ENCODE measurements around the gene TLR6.

The TLR6 gene

GRCh38 chr4:38884254-38884653 lies 27.6 kb upstream of the TLR6 start:
- Histone ChIP-seq H3K14ac (ENCODE audit: low read length in 2 of 2) (no peak overlapping the region), H3K18ac (ENCODE audit: low read depth in 1 of 2, low read length in 2 of 2) (no peak overlapping the region), H3K4ac (ENCODE audit: low read depth in 1 of 2, low read length in 2 of 2) (no peak overlapping the region), H2BK12ac (ENCODE audit: low read length in 2 of 2) (no peak overlapping the region), H3K4me1 (ENCODE audit: control insufficient read depth, insufficient read depth, low read depth, low read length) (no peaks in the 10 kb centered on the region), H2AFZ (ENCODE audit: low read depth, low read length) (no peak overlapping the region), H2BK15ac (ENCODE audit: low read depth, poor library complexity, severe bottlenecking) (no peak overlapping the region), H3K4me2 (ENCODE audit: low read length, poor library complexity, severe bottlenecking) (no peak overlapping the region), H3K27ac (ENCODE audit: low read length, poor library complexity, severe bottlenecking) (no peak overlapping the region), H3K4me3 (ENCODE audit: insufficient read depth in 1 of 2, low read depth in 1 of 2, low read length in 2 of 2) (no peak overlapping the region), H4K91ac (ENCODE audit: low read length) (no peak overlapping the region), H3K27me3 (ENCODE audit: control insufficient read depth in 1 of 2, insufficient read depth in 1 of 2, low read length in 2 of 2) (no peaks in the 10 kb centered on the region), H3K23ac (ENCODE audit: low read length in 2 of 2) (no peak overlapping the region), H3K36me3 (ENCODE audit: control insufficient read depth in 1 of 2, insufficient read depth in 2 of 2, low read depth in 1 of 2, low read length in 2 of 2) (peaks cover 20 to 76% of the 10 kb centered on the region in 2 experiments), H3K9ac (ENCODE audit: low read length) (no peak overlapping the region), H4K8ac (ENCODE audit: low read length) (no peak overlapping the region), H3K9me3 (ENCODE audit: control insufficient read depth, low read length) (no peaks in the 10 kb centered on the region), H2BK5ac (ENCODE audit: low read depth, low read length, poor library complexity, severe bottlenecking) (no peak overlapping the region), H2BK120ac (ENCODE audit: low read depth, low read length) (no peak overlapping the region), H3K79me1 (replicated peaks; ENCODE audit: low read length, poor library complexity, severe bottlenecking) (peaks cover 30% of the 10 kb centered on the region), H2AK5ac (ENCODE audit: low read length, severe bottlenecking) (no peak overlapping the region)
- WGBS = 100% methylated on average over 3 of the region's 4 CpGs
- no peak for DNase-seq

GRCh38 chr4:38876636-38877035 lies 20.0 kb upstream of the TLR6 start:
- H3K14ac ChIP-seq (ENCODE audit: low read length in 2 of 2) = no peak overlapping the region
- H4K8ac ChIP-seq (ENCODE audit: low read length) = no peak overlapping the region
- no peak overlapping the region for H3K4me2 ChIP-seq (ENCODE audit: low read length, poor library complexity, severe bottlenecking)
- peaks cover 24% of the 10 kb centered on the region for H3K79me1 ChIP-seq (replicated peaks; ENCODE audit: low read length, poor library complexity, severe bottlenecking)
- H3K9ac ChIP-seq (ENCODE audit: low read length) = no peak overlapping the region
- H2AK5ac ChIP-seq (ENCODE audit: low read length, severe bottlenecking) = no peak overlapping the region
- no peak overlapping the region for H4K91ac ChIP-seq (ENCODE audit: low read length)
- H3K27ac ChIP-seq (ENCODE audit: low read length, poor library complexity, severe bottlenecking) = no peak overlapping the region
- H3K36me3 ChIP-seq (ENCODE audit: control insufficient read depth in 1 of 2, insufficient read depth in 2 of 2, low read depth in 1 of 2, low read length in 2 of 2) = peaks cover 32 to 72% of the 10 kb centered on the region in 2 experiments
- no peak overlapping the region for H3K23ac ChIP-seq (ENCODE audit: low read length in 2 of 2)
- H2BK12ac ChIP-seq (ENCODE audit: low read length in 2 of 2) = no peak overlapping the region
- no peak overlapping the region for H2BK5ac ChIP-seq (ENCODE audit: low read depth, low read length, poor library complexity, severe bottlenecking)
- no peak for DNase-seq
- peaks cover 2% of the 10 kb centered on the region for H3K4me1 ChIP-seq (ENCODE audit: control insufficient read depth, insufficient read depth, low read depth, low read length)
- no peak overlapping the region for H2BK120ac ChIP-seq (ENCODE audit: low read depth, low read length)
- no peak overlapping the region for H2AFZ ChIP-seq (ENCODE audit: low read depth, low read length)
- no peak overlapping the region for H2BK15ac ChIP-seq (ENCODE audit: low read depth, poor library complexity, severe bottlenecking)
- no peaks in the 10 kb centered on the region for H3K27me3 ChIP-seq (ENCODE audit: control insufficient read depth in 1 of 2, insufficient read depth in 1 of 2, low read length in 2 of 2)
- no peaks in the 10 kb centered on the region for H3K9me3 ChIP-seq (ENCODE audit: control insufficient read depth, low read length)
- WGBS = 100% methylated on average over 2 of the region's 2 CpGs
- H3K4me3 ChIP-seq (ENCODE audit: insufficient read depth in 1 of 2, low read depth in 1 of 2, low read length in 2 of 2) = no peak overlapping the region
- H3K18ac ChIP-seq (ENCODE audit: low read depth in 1 of 2, low read length in 2 of 2) = no peak overlapping the region
- H3K4ac ChIP-seq (ENCODE audit: low read depth in 1 of 2, low read length in 2 of 2) = no peak overlapping the region

DNA sequence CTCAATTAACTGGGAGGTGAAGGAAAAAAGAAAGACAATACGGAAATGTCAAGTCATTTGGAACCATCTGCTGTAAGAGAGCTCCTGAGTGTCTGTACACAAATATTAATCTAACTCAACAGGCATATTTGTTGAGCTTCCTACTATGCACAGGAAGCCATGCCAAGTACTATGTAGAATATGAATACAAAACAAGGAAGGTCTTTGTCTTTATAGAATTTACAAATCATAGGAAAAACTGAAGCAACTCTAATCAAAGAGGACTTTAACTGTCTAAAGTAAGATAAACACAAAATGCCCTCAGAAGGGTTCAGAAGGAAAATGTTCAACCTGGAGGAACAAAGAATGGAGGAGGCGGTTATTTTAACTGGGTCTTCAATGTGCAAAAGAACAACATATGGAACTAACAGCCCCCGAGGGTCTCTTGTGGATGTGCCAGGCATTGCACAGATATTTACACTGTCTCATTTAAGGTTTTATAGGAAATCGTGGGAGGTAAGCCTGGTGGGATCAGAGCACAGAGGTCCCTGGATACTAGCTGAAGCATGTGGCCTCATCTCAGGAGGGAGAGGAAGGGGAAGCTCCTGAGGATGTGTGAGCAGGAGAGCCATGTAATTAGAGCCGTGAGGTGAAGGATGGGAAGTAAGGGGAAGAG lies 16.8 kb upstream of the TLR6 start:
- Histone ChIP-seq H3K4me1 (ENCODE audit: control insufficient read depth, insufficient read depth, low read depth, low read length) (peaks cover 10% of the 10 kb centered on the region), H3K36me3 (ENCODE audit: control insufficient read depth in 1 of 2, insufficient read depth in 2 of 2, low read depth in 1 of 2, low read length in 2 of 2) (peaks cover 22 to 66% of the 10 kb centered on the region in 2 experiments), H3K79me1 (replicated peaks; ENCODE audit: low read length, poor library complexity, severe bottlenecking) (peaks cover 12% of the 10 kb centered on the region), H3K27me3 (ENCODE audit: control insufficient read depth in 1 of 2, insufficient read depth in 1 of 2, low read length in 2 of 2) (no peaks in the 10 kb centered on the region), H3K9me3 (ENCODE audit: control insufficient read depth, low read length) (no peaks in the 10 kb centered on the region), H3K18ac (ENCODE audit: low read depth in 1 of 2, low read length in 2 of 2) (no peak overlapping the region), H2AFZ (ENCODE audit: low read depth, low read length) (no peak overlapping the region), H3K23ac (ENCODE audit: low read length in 2 of 2) (no peak overlapping the region), H2BK12ac (ENCODE audit: low read length in 2 of 2) (no peak overlapping the region), H3K14ac (ENCODE audit: low read length in 2 of 2) (no peak overlapping the region), H2BK5ac (ENCODE audit: low read depth, low read length, poor library complexity, severe bottlenecking) (no peak overlapping the region), H4K8ac (ENCODE audit: low read length) (no peak overlapping the region), H2BK120ac (ENCODE audit: low read depth, low read length) (no peak overlapping the region), H3K9ac (ENCODE audit: low read length) (no peak overlapping the region), H2AK5ac (ENCODE audit: low read length, severe bottlenecking) (no peak overlapping the region), H2BK15ac (ENCODE audit: low read depth, poor library complexity, severe bottlenecking) (no peak overlapping the region), H3K4me3 (ENCODE audit: insufficient read depth in 1 of 2, low read depth in 1 of 2, low read length in 2 of 2) (no peak overlapping the region), H3K4ac (ENCODE audit: low read depth in 1 of 2, low read length in 2 of 2) (no peak overlapping the region), H4K91ac (ENCODE audit: low read length) (no peak overlapping the region), H3K4me2 (ENCODE audit: low read length, poor library complexity, severe bottlenecking) (no peak overlapping the region), H3K27ac (ENCODE audit: low read length, poor library complexity, severe bottlenecking) (no peak overlapping the region)
- WGBS = 88% methylated on average over 4 of the region's 5 CpGs
- no peak for DNase-seq

GRCh38 chr4:38872620-38873019 lies 16.0 kb upstream of the TLR6 start:
- Histone ChIP-seq H3K4me1 (ENCODE audit: control insufficient read depth, insufficient read depth, low read depth, low read length) (peaks cover 10% of the 10 kb centered on the region), H2AK5ac (ENCODE audit: low read length, severe bottlenecking) (no peak overlapping the region)
- WGBS = 26% methylated on average over 5 of the region's 5 CpGs

More at GRCh38 chr4:38872620-38873019, 16.0 kb upstream of the TLR6 start:
- H3K27ac ChIP-seq (ENCODE audit: low read length, poor library complexity, severe bottlenecking) = no peak overlapping the region
- H2AFZ ChIP-seq (ENCODE audit: low read depth, low read length) = no peak overlapping the region
- H3K27me3 ChIP-seq (ENCODE audit: control insufficient read depth in 1 of 2, insufficient read depth in 1 of 2, low read length in 2 of 2) = no peaks in the 10 kb centered on the region
- H2BK15ac ChIP-seq (ENCODE audit: low read depth, poor library complexity, severe bottlenecking) = no peak overlapping the region
- no peak overlapping the region for H3K14ac ChIP-seq (ENCODE audit: low read length in 2 of 2)
- no peak overlapping the region for H3K9ac ChIP-seq (ENCODE audit: low read length)
- H4K8ac ChIP-seq (ENCODE audit: low read length) = no peak overlapping the region
- no peak overlapping the region for H2BK120ac ChIP-seq (ENCODE audit: low read depth, low read length)
- H3K4ac ChIP-seq (ENCODE audit: low read depth in 1 of 2, low read length in 2 of 2) = no peak overlapping the region
- peaks cover 9% of the 10 kb centered on the region for H3K79me1 ChIP-seq (replicated peaks; ENCODE audit: low read length, poor library complexity, severe bottlenecking)
- no peak overlapping the region for H2BK12ac ChIP-seq (ENCODE audit: low read length in 2 of 2)
- no peak overlapping the region for H3K23ac ChIP-seq (ENCODE audit: low read length in 2 of 2)
- no peak overlapping the region for H3K4me2 ChIP-seq (ENCODE audit: low read length, poor library complexity, severe bottlenecking)
- no peaks in the 10 kb centered on the region for H3K9me3 ChIP-seq (ENCODE audit: control insufficient read depth, low read length)
- no peak overlapping the region for H4K91ac ChIP-seq (ENCODE audit: low read length)
- no peak overlapping the region for H3K18ac ChIP-seq (ENCODE audit: low read depth in 1 of 2, low read length in 2 of 2)
- no peak overlapping the region for H2BK5ac ChIP-seq (ENCODE audit: low read depth, low read length, poor library complexity, severe bottlenecking)
- peak overlapping the region in 1 of 2 experiments; percentile 26 for H3K4me3 ChIP-seq (ENCODE audit: insufficient read depth in 1 of 2, low read depth in 1 of 2, low read length in 2 of 2)
- peak; percentile 89 for DNase-seq
- peaks cover 17 to 59% of the 10 kb centered on the region in 2 experiments for H3K36me3 ChIP-seq (ENCODE audit: control insufficient read depth in 1 of 2, insufficient read depth in 2 of 2, low read depth in 1 of 2, low read length in 2 of 2)

All from mesenchymal stem cell (in vitro differentiated cells and primary cell).